ENCODE measurements around the gene CRELD2. TPM values are rescaled to one million over a fixed set of nuclear protein-coding genes. Genes with fewer than 3 reads are reported as not detected.

Gene CRELD2
- total and polyA plus RNA-seq, 2 of the 13 experiments (the other 11 are each of a cell fraction or from before 2014, with no cell fraction given), result 17.2 to 44.7 TPM

GRCh38 chr22:49946612-49947295, 28.3 kb downstream of the CRELD2 start (continued):
- TF ChIP-seq ARID3A (IDR thresholded peaks at IDR 0.05; ENCODE audit: low read depth, low read length) (no peak), ZNF691 (CRISPR knock-in tag; IDR thresholded peaks at IDR 0.05; ENCODE audit: borderline replicate concordance, low read depth) (no peak; the same call in 1 of the 2 replicates), GPN1 (CRISPR knock-in tag; IDR thresholded peaks at IDR 0.05; ENCODE audit: borderline replicate concordance) (no peak), POGK (CRISPR knock-in tag; conservative IDR thresholded peaks at IDR 0.05) (0 out of 2 replicates have a peak, but pooled peaks have one; percentile 32), REXO4 (CRISPR knock-in tag; IDR thresholded peaks at IDR 0.05; ENCODE audit: borderline replicate concordance) (no peak), PRPF4 (IDR thresholded peaks at IDR 0.05; ENCODE audit: low read depth, low read length, poor library complexity, severe bottlenecking) (no peak), SAFB2 (CRISPR knock-in tag; IDR thresholded peaks at IDR 0.05; ENCODE audit: borderline replicate concordance, low read depth) (0 out of 2 replicates have a peak, but pooled peaks have one; percentile 8), THAP9 (CRISPR knock-in tag; IDR thresholded peaks at IDR 0.05; ENCODE audit: borderline replicate concordance) (peak; percentile 63; the same call in 1 of the 2 replicates), TEAD2 (CRISPR knock-in tag; IDR thresholded peaks at IDR 0.05) (no peak), TARDBP (CRISPR knock-in tag; IDR thresholded peaks at IDR 0.05) (0 out of 2 replicates have a peak, but pooled peaks have one; percentile 23), MXI1 (IDR thresholded peaks at IDR 0.05; ENCODE audit: borderline replicate concordance, low read depth, low read length) (peak; percentile 44; the same call in 1 of the 3 replicates), PAXIP1 (CRISPR knock-in tag; conservative IDR thresholded peaks at IDR 0.05) (no peak; the same call in none of the 2 replicates), ARHGAP35 (CRISPR knock-in tag; IDR thresholded peaks at IDR 0.05; ENCODE audit: borderline replicate concordance) (no peak), ZNF501 (CRISPR knock-in tag; IDR thresholded peaks at IDR 0.05) (peak; percentile 34), NR3C1 (CRISPR knock-in tag; IDR thresholded peaks at IDR 0.05) (no peak), IRF2 (CRISPR knock-in tag; IDR thresholded peaks at IDR 0.05) (0 out of 2 replicates have a peak, but pooled peaks have one; percentile 25), ZFP82 (CRISPR knock-in tag; IDR thresholded peaks at IDR 0.05; ENCODE audit: borderline replicate concordance) (peak; percentile 58; the same call in 1 of the 2 replicates)

Data from HepG2 (cell line).